ENCODE data around the gene ZNF467.

ZNF467 gene

DNA sequence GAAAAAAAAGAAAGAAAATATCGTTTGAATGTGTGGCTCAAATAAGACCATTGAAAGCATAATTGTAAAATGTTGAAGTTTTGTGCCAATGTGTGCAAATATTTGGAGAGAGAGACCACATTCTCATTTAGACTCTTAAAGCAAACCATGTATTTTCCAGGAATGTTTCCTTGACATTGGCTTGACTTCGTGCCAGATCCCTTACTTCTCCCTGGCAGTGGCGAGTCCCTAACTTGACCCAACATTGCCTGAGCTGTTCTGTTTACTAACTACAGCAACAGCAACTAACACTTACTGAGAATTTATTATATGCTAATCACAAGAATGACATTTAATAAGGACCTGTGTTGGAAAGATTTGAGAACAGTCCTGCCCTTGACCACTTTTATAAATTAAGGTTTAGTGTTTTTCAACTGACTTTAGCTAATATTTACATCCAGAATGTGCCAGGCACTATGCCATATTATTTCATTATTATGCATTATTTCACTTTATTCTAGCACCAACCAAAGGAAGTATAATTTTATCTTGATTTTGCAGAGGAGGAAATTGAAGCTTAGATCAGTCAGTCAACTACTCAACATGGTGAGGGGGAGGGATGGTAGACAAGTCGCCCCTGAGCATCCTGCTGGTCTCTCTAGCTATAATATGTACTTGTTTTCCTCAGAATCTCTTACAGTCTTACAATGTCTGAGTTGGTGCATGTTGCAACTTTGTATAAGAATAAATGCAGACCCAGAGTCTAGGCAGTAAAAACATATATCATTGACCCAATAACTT is 29.7 kb downstream of the ZNF467 start:
- no peak for DNase-seq (ENCODE audit: low spot score)

DNA sequence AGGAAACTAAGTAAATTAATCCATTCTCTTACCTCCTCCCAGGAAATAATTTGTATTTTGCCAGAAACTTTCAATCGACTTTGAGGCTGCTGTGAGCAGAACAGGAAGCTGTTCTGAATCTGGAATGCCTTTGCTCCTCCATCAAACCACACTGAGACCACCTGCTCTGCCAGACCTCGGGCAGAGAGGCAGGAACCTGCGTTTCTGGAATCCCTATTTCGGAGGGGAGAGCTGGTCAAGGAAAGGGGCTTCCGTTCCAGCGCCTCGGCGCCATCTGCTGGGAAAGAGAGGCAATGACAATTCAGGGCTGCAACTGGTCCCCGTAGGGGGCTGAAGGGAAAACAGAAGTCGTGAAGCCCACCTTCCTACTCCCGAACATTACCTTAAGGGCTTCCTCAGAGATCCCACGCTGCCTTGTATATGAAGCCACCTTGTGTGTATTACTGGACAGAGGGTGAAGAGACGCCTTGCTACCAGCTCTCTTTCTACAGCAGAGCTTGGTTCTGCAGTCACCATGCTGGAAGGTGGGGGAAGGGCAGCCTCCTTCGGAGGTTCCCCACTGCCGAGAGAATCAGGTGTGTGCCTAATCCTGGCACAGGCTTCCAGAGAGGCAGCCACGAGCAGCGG is 31.2 kb downstream of the ZNF467 start:
- DNase-seq (ENCODE audit: low spot score), result peak; percentile 85

DNA sequence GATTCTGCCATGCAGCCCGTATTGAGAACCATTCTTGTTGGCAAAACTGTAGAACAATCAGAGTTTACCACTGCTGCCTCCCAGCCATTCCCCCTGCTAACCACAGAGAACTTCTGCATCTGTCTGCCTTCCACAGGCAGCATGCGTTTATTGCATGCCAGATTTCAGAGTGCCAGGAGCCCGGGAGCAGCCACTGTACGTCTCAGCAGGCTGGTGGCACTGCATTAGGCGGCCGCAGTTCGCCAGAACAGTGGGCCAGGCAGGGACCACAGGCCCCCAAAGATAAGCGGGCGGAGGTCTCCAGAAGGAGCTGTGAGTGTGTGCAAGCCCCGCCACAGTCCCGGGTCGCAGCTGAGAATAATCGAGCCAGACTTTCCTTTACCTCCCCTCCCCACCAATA is 31.8 kb downstream of the ZNF467 start:
- peak; percentile 50 for DNase-seq (ENCODE audit: low spot score)

DNA sequence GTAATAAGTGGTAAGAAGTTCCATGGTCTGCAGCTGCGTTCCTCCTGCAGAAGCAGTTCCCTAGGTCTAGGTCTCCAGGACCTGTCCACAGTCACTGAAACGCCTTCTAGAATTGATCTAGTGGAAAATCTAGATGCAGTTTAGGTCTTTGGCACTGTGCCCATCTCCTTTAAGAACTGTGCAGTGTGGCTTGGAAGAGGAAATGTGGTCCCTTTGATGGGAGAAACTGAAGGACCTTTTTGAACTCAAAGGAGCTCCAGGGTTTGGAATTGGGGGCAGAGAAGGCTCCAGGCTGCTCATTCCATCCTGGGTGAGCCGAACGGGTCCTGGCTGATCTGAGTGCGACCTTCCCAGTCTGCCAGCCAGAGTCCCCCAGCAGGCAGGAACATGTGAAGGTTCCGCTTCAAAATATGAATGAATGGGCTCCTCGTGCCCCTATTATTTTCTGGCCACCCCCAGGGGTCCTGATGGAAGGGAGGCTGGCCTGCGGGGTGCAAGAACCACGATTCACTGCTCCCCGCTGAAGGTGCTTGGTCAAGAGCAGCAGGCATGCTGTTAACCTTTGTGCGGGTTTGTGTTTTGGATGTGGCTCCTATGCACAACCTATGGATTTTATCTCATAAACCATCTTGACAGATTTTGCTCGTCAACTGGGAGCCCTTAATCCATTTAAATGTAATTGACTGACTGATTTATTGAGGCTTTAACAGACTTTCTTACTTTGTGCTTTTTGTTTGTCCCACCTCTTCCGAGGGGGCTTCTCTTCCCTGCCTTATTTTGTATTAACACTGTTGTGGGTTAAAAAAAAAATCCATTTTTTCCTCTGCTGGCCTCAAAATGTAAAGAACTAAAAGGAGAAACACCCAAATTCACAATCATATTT is 36.7 kb downstream of the ZNF467 start:
- DNase-seq (ENCODE audit: low spot score), result no peak

DNA sequence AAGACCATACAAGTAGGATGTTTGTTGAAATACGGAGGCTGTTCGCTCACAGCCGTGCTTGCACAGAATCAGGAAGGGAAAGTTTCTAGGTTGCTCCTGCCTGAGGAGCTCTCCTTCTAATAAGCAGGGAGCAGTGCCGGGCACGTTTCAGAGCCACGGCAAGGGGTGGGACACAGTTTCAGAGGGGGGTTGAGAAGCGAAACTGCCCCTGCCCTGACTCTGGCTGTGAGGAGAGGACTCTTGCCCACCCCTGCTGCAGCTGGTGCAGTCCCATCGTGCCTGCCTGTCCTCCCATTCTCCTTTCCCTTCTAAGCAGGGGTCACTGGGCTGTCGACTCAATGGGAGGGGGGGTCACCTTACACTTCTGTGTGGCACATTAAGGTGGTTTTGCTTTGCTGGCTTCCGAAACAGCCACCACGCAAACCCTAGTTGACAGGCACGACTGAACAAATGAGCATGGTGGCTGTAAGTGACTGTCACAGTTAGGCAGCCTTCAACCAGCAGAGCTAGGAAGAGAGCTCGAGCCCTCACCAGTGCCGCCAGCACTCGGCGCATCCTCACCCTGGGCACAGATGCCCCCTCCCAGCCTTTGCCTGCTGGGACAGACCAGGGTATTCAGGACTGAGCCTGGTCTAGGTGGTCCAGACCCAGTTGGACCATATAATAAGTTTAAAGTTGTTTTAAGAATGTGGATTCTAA is 37.5 kb downstream of the ZNF467 start:
- DNase-seq (ENCODE audit: low spot score), result no peak

DNA sequence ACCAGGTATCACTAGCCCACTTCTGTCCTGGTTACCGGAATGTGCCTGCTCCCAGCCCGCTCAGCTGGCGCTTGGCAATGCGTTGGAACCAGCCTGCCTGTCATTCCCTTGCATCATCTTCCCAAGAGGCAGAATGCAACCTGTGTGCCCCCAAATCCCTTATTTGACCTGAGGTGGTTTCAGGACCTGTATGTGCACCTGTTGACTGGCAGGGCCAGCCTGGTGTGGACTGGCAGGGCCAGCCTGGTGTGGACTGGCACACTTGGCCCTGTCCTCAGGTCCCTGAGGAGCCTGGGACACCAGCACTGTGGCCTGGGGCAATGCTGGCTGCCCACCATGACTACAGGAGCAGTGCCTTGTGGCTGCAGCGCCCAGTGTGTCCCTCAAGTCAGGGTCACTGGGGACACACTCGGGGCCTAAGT is 38.2 kb downstream of the ZNF467 start:
- DNase-seq (ENCODE audit: low spot score), result no peak

DNA sequence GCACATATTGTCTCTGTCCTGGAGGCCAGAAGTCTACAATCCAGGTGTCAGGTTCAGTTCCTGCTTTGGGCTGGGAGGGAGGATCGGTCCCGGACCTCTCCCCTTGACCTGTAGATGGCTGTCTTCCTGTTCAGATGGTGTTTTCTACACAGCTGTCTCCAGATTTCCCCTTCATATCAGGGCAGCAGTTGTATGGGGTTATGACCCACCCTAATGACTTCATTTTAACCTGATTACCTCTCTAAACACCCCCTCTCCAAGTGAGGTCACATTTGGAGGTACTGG is 38.7 kb downstream of the ZNF467 start:
- no peak for DNase-seq (ENCODE audit: low spot score)

DNA sequence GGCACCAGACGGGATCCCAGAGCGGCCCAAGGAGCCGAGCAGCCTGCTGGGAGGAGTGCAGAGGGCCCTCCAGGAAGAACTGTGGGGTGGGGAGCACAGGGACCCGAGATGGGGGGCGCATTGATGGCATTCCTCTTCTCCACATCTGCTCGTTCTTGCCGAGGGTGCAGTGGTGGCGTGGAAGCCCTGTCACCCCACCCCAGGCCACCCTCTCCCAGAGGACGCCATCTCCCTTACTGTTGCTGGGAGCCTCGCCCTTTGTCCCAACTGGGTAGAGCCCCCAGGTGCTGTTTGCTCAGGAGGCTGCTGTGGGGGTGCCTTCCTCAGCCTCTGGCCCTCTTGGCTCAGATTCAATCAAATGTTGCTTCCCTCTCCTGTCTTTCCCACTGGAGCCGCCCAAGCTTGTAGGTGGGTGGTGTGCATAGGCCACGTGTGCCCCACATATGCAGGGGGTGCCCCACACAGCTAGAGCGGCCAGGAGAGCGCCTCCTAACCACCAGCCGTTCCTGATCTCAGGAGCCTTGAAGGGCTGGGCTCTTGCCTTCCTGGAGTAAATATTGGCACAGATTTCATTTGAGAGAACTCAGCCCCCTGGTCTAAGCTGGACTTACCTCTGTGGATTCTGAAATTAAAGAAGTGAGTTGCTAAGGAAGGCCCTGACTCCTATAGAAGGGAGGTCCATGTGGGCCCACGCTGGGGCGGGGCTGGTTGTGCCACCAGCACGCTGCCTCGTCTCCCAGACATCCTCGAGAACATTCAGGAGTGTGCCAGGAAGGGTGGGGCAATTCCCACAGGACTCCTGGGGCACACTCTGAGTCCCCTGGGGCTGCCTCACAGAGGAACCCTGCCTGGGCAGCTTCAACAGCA is 39.2 kb downstream of the ZNF467 start:
- DNase-seq (ENCODE audit: low spot score), result no peak

DNA sequence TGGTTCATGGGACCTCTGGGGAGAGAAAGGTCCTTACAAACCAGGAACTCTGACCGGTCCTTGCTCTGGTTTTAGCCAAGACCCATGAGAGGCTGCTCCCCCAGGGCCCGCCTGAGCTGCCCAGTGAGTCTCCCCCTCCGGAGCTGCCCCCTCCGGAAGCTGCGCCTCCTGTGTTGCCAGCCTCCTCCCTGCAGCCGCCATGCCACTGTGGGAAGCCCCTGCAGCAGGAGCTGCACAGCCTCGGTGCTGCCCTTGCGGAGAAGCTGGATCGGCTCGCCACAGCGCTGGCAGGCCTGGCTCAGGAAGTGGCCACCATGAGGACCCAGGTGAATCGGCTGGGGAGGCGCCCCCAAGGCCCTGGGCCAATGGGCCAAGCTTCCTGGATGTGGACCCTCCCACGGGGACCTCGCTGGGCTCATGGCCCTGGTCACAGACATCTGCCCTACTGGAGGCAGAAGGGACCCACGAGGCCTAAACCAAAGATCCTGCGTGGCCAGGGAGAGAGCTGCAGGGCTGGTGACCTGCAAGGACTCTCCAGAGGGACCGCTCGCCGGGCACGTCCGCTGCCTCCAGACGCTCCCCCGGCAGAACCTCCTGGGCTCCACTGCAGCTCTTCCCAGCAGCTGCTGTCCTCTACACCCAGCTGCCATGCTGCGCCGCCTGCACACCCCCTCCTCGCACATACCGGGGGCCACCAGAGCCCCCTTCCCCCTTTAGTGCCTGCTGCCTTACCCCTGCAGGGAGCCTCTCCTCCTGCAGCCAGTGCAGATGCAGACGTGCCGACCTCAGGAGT is 40.1 kb downstream of the ZNF467 start:
- DNase-seq (ENCODE audit: low spot score), result no peak

DNA sequence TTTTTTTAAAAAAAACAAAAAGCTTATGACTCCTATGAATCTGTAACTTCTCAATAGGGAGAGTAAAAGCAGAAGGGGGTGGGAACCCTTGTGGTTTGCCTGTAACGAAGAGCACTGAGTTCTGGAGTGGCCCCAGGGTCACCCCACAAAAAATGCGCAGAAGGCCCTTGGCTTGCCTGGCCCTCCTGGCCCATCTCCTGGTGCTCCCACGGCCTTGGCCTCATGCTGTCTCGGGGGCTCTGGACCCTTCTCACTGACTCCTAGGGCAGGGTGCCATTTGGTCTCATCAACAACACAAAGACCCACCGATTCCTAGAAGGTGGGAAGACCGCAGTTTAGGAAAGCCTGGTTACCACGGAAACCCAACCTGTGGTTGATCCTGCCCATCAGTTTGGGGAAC is 40.8 kb downstream of the ZNF467 start:
- DNase-seq (ENCODE audit: low spot score), result no peak

DNA sequence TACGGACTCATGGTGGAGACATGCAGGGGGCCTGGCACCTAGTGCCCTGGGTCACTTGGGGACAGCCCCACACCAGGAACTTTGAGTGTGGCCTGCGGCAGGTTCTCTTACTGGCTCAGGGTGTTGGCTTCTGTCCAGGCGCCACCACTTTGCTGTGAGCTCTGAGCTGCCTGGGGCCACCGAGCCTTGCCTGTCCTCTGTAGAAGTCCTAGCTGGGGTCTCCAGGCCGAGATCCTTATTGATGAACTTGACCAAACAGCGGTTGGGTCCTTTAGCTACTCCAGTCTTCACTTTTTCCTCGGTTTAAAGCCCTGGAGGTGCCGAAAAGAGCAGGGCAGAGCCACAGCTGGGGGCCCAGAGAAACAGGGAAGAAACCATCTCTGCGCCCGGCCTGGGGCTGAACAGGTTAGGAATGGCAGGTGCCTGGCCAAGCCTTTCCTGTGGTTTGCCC is 41.3 kb downstream of the ZNF467 start:
- no peak for DNase-seq (ENCODE audit: low spot score)

DNA sequence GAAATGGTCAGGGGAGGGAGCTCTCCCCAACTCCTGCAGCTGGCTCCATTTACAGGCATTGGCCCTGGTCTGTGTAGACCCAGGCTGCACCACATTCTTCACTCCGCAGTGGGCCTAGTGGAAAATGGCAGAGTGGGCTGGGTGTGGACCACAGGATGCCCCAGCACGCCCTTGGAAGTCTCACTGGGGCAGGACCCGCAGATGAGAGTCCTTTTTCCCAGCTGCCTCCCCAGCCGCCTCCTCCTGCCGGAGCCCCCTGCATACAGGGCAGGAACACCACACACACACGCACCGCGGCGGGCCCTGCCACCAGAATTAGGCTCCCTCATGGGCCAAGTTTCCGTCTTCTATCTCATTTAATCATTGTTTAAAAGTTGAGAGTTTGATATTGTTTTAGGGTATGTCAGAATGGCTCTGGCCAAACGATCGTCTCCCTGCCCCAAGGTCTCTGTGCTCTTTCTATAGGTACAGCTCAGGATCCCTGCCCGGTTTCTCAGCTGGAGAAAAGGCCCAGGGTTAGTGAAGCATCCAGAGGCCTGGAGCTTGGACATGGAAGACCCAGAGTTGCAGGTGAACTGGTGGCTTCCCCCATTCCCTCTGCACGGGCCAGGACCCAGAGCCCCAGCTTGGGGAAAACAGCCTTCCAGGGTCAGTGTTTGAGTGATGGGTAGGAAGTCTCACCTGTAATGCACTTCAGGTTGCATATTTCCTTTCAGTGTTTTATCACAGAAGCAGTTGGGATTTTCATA is 42.0 kb downstream of the ZNF467 start:
- DNase-seq (ENCODE audit: low spot score), result no peak

DNA sequence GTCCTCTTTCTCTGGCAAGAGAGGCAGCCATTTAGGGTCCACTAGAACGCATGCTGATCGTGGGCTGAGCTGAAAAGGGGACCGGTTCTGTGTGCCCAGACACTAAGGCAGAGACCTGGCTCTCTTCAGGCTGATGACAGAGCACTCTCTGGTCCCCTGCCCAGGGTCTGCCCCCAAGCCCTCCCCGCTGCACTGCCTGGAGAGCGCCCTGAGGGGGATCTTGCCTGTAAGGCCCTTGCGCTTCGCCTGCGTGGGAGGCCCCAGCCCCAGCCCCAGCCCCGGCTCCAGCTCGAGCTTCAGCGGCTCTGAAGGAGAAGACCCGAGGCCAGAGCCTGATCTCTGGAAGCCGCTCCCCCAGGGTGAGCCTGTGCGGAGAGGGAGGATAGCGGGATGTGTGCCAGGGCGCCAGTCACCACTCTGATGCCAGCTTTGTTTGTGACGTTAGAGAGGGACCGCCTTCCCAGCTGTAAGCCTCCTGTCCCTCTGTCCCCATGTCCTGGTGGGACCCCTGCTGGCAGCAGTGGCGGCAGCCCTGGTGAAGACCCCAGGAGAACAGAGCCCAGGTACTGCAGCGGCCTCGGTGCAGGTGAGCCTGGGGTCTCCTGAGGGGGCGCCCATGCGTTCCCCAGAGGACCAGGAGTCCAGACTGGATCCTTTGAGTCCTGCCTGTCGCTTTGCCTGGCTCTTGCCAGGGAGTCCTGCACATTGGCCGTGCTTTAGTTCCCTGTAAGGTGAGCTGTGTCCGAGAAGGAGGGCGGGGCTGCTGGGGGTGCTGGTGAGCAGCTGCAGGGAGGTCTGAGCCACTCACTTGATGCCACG is 43.2 kb downstream of the ZNF467 start:
- DNase-seq (ENCODE audit: low spot score), result no peak

DNA sequence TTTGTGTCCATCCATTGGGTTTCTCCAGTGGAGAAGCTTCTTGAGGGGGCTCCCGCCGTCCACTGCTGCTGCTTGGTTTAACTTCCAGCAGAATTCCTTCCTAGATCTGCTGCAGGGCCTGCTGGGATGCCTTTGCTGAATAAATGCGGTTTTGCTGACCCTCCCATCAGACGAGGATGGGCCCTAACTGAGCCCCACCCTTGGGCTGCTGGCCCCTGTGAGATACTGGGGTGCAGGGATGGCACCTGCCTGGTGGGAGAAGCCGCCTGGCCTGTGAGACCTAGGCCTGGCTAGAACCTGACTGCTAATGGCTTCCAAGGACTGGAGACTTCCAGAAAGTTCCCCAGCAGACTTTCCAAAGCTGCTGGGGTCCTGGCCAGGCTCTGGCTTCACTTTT is 43.8 kb downstream of the ZNF467 start:
- no peak for DNase-seq (ENCODE audit: low spot score)

DNA sequence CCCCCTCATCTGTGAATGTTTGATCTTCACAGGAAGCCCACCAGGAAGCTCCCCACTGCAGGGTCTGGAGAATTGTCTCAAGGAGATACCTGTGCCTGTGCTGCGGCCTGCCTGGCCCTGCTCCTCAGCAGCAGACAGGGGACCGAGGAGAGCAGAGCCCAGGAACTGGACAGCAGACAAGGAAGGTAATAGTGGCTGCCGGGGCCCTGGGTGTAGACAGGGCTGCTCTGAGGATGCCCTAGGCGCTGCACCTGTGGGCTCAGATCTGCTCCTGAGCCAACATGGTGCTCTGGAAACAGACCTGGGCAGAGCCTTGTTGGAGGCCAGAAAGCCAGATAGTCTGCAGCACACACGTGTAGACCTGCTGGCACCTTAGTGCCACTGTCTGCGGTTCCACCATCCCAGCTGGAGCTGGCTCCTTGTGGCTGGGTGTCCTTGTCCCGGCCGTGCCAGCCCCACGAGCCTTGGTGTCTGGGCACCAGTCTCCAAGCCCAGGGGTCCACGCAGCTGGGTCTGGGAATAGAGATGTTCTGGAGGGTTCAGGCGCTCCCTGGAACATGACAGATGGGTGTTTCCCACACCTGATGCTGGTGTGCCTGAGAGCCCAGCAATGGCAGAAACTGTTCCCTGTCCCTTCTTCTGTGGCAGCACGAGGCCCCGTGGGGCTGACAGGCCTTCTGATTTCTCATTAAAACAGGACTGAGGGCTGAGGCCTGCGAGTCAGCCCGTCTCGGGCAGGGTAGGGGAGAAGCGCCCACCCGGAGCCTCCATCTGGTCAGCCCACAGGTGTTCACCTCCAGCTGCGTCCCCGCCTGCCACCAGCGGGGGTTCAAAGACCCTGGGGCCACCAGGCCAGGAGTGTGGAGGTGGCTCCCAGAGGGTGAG is 44.7 kb downstream of the ZNF467 start:
- no peak for DNase-seq (ENCODE audit: low spot score)

DNA sequence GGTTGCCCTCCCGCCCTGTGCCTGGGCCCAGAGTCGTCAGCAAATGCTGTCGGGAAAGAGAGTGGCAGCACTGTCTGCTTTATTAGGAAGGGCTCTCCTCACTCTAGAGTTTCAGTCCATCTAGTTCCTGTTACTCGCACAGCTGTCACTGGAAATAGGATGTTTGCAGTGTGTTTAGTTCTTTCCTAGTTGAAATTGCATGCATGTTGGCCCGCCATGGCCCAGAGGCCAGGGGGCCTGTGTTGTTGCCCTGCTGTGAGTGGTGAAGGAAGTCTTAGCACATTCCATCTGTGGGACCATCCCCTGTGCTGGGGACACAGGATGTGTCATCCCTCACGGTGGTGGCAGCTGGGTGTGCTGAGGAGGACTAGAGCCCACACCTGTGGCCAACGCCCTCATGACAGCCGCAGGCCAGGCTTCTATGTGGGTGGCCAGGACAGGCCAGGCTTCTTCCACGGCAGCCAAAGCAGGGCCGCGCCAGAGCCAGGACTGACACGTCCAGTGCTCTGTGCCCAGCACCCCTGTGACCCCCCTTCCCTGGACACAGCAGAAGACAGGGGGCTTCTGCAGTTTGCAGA is 45.4 kb downstream of the ZNF467 start:
- DNase-seq (ENCODE audit: low spot score), result no peak

DNA sequence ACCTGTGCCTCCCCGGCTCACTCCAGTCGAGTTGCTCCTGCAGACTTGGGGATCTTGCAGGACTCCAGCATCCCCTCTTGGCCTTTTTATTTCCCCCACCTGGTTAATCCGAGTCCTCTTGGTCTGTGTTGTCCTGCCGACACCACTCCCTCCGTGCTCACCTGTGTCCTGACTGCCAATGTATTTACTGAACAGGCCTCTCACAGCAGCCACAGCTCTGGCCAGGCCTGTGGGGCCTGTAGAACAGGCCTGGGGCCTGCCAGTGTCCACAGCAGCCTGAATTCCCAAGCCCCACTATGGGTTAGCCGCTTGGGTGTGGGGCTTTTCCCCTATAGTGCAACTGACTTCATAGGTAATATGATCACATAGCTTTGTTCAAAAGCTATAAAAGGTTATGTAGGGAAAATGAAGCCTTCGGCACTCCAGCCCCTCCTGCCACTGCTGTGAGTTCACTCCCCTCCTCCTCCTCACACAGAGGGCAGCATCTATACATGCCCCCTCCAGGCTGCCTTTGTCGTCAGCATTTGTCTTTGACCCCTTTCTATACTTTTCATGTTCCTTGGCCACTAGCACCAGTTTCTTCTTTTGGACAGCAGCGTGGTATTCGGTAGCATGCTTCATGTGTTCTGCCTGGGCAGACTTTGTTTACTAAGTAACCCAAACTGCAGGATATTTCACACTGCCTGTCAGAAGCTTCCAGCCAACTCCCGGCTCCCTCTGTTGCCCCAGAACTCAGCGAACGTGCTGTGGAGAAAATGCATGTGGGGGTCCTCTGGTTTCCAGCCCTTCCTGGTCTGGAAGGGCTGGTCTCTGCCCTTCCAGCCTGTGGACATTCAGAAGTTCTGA is 46.1 kb downstream of the ZNF467 start:
- no peak for DNase-seq (ENCODE audit: low spot score)

Measured in AG08396 (cell line).